IPS-11a (cell line): ENCODE data around the gene ADAMTSL3.

Experiments
- H3K4me3 ChIP-seq: one replicate; pipeline ENCODE4 v1.5.1; 2013; ENCODE audit warnings: low read depth, low read length, control low read depth

The ADAMTSL3 gene

DNA sequence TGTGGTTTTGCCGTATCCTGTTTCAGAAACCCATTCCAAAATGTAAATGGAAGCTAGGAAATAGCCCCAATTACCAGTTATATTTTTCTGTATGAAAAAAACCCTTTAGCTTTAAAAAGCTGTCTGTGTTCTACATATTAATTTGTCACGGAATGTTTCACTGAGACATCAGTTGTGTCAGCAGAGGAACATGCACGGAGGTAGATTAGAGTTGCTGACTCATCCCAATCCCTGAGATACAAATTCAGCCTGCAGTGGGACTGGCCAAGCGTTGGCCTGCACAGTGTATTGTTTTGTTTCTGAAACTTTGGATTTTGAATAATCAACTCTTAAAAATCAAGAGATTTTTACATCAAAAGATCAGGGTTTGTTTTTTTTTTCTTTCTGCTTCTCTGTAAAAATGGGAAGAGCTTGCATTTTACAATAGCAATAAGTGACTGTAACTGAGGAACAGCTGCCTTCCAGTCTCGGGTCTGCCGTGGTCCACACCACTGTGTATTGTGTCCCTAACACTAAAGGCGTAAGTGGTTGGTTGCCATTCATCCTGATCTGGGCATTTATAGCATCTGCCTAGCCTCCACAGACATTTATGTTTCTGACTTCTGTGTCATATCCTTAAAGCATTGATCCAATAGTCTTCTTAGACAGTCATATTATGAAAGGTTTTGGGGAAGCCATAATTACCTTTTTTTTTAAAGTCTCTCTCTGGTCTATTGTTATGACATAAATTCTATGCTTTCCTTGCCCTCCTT is 218.1 kb downstream of the ADAMTSL3 start:
- no peak overlapping the region for H3K4me3 ChIP-seq

DNA sequence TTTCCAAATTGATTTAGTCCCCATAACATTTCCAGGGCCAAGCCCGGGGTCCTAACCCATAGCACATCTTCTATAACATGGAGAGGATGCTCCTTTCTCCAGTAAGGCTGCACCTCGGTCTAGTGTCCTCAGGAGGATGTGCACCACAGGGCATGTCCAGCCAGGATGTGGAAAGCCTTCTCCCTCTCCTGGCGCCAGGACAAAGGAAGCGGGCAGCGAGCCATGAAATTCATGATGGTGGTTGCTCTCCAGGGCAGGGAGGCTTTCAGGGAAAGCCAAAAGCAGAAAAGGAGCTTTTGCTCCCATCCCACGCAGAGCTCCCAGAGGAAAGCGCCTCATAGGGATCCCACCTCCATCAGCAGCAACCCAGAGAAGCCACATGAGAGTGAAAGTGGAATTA is 220.0 kb downstream of the ADAMTSL3 start:
- no peak overlapping the region for H3K4me3 ChIP-seq

DNA sequence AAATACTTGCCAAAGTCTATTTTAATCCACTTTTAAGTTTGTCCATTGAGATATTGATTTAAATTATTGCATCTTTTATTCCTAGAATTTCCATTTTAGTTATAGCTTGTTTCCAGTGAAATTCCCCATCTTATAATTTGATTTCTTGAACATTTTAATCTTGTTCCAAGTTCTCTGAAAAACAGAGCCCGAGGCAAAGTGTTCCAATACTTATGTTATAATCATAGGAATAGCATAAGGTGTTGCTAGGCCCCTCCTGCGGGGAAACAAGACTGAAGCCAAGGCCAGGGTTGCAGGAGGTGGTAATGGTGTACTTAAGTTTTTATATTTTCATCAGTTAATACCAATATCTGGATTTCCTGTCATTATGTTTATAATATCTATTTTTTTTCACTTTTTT is 226.6 kb downstream of the ADAMTSL3 start:
- H3K4me3 ChIP-seq = no peak overlapping the region

DNA sequence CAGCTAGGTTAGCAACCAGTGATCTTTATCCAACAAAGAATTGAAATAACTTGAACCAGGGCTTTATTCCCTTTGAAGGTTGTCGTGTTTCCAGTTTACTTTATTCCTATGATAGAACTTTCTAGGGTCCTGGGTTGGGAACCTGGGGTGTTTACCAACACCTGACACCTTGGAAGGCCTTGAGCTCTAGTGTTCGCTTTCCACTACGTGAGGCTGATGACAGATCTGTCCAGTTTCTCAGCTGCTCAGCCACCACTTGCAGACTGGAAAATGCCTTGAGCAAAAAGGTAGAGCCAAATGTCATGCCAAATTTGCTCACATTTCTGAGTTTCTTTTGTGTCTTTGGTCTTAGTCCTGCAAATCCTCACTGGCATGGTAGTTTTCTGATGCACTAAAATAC is 227.2 kb downstream of the ADAMTSL3 start:
- no peak overlapping the region for H3K4me3 ChIP-seq

DNA sequence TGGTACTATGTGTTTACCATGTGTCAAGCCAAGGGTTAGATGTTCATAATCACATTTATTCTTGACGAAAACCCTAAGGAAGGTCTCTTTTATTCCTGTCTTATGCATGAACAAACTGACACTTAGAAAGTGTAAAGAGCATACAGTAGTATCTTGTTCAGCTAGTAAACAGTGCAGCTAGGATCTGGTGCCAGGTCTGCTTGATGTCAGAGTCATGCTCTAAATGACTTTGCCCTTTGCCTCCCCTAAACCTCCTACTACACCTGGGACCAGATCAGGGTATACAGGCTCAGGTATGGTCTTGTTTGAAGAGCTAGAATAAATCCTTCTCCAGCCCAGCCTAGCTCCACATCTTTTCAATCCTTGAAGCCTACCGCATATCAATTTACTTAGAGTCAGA is 232.4 kb downstream of the ADAMTSL3 start:
- H3K4me3 ChIP-seq = no peak overlapping the region

DNA sequence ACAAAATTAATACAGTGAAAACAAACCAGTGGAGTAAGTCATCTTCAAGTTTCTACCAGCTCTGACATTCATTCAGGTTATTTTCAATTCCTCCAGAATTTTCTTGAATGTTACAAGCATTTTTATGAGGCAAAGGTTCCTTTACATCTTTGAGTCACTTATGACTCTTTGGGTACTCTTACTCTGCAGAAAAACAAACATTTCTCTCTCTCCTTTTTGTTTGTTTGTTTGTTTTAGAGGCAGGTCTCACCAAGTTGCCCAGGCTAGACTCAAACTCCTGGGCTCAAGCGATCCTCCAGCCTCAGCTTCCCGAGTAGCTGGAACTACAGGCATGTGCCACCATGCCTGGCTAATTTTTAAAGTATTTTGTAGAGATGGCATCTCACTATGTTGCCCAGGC is 233.5 kb downstream of the ADAMTSL3 start:
- H3K4me3 ChIP-seq = no peak overlapping the region

DNA sequence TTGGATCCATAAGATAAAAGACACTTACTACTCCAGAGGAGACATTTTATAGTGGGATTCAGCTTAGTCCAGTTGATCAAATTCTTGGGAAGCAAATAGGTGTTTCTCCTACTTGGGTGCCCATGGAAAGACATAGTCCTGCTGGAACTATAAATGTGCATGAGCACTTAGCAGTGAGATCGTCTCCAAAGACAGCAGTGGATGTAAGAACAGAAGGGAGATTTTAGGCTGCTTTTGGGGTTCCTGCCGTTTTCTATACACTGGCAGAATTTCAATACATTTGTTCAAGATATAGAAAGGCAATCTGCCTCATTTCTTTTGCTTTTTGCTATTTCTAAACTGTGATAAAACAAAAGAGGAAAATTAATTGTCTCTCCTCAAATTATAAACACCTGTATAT is 234.0 kb downstream of the ADAMTSL3 start:
- H3K4me3 ChIP-seq = no peak overlapping the region

DNA sequence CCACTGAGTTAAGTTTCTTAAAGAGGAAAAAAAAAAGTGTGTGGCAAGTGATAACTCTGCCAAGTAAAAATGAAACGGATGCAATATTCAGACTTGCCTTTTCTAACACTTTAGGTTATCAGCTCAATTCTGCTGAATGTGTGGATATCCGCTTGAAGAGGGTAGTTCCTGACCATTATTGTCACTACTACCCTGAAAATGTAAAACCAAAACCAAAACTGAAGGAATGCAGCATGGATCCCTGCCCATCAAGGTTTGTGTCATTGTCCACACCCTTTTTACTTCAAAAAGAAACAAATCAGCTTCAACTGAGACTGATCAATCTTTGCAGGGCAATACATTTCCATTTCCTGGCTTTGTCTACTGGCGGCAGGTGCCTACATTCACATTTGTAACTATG is 236.1 kb downstream of the ADAMTSL3 start:
- H3K4me3 ChIP-seq = no peak overlapping the region

DNA sequence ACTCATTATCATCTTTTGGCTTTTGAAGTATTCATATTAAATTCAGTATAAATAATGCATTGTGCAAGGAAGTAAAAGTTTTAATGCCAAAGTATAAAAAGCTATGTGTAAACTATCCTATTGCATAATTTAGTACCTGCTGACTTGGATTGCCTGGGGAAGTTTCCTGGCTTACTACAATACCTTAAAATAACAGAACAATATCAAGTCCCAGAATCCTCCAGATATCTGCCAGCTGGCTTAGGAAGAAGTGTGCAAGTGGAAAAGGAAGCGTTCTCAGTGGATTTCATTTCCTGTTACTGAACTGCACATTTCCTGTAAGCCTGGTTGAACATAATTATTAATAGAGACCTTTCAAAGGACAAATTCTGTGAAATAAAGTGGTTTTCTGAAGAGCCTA is 236.7 kb downstream of the ADAMTSL3 start:
- no peak overlapping the region for H3K4me3 ChIP-seq

DNA sequence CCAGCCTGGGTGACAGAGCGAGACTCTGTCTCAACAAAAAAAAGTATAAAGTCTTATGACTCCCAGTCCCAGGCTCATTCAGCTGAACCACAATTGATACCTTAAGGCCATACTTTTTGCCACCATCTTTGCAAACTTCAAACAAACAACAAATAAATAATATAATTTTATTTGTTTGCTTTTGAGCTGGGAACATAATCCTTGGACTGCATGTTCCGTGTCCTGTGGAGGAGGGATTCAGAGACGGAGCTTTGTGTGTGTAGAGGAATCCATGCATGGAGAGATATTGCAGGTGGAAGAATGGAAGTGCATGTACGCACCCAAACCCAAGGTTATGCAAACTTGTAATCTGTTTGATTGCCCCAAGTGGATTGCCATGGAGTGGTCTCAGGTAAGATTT is 238.6 kb downstream of the ADAMTSL3 start:
- H3K4me3 ChIP-seq = no peak overlapping the region

DNA sequence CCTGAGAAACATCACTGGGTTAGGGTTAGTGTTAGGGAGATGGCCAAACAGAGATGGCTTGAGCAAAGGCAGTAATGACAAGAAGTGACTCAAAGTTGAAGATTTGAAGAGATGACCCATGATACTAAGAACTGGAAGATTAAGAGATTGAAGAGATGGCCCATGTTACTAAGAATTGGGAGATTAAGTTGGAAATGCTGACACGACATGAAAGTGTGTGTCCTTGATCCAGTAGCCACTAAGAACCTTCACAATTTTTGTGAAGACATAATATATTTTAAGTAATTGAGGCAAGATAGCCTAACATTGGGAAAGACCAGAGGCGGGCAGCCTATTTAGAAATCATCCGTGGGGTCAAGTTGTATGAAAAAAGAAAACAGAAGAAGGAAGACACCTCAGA is 239.4 kb downstream of the ADAMTSL3 start:
- H3K4me3 ChIP-seq = no peak overlapping the region

DNA sequence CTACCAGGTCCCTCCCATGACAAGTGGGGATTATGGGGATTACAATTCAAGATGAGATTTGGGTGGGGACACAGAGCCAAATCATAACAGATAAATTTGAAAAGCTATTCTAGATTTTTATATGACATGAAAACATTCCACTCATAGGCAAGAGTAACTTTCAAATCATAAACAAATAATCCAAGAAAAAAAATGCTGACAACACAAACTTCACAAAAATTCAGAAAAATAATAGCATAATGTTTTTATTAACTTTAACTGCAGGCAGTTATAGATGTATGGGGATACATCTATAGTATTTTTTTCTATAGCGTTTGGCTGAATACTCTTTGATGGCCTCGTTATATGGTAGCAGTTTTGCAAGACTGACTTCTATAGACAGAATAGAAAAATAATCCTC is 243.1 kb downstream of the ADAMTSL3 start:
- no peak overlapping the region for H3K4me3 ChIP-seq

DNA sequence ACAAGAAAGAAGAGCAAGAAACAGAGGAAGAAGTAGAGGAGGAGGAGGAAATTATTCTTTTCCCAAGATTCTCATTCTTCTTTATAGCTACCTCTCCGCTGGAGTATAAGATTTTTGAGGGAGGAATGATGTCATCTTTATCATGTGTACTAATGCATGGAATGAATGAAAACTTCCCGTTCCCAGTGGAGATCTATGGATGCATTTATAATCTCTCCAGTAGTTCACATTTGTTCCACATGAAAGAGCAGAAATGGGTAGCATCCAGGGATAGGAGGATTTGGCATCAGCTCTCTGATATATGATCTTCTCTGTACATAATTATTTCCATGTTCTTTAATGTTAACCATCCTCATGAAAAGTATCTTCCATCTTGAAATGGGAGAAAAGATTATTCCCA is 244.4 kb downstream of the ADAMTSL3 start:
- no peak overlapping the region for H3K4me3 ChIP-seq

DNA sequence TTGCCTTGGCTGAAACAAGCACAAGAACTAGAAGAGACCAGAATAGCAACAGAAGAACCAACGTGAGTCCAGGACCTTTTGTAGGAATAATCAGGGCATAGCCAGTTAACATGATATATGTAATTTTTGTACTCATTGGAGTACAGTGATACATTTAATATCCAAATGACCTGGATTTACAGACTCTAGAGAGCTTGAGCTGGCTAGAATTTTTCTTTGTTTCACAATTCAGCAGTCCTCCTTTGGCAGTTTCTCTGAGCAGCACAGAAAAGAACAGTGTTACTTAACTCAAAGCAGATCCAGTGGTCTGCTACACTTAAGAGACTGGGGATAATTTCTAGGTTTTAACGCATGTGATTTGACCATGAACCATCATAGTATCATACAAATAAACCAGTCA is 245.7 kb downstream of the ADAMTSL3 start:
- no peak overlapping the region for H3K4me3 ChIP-seq

DNA sequence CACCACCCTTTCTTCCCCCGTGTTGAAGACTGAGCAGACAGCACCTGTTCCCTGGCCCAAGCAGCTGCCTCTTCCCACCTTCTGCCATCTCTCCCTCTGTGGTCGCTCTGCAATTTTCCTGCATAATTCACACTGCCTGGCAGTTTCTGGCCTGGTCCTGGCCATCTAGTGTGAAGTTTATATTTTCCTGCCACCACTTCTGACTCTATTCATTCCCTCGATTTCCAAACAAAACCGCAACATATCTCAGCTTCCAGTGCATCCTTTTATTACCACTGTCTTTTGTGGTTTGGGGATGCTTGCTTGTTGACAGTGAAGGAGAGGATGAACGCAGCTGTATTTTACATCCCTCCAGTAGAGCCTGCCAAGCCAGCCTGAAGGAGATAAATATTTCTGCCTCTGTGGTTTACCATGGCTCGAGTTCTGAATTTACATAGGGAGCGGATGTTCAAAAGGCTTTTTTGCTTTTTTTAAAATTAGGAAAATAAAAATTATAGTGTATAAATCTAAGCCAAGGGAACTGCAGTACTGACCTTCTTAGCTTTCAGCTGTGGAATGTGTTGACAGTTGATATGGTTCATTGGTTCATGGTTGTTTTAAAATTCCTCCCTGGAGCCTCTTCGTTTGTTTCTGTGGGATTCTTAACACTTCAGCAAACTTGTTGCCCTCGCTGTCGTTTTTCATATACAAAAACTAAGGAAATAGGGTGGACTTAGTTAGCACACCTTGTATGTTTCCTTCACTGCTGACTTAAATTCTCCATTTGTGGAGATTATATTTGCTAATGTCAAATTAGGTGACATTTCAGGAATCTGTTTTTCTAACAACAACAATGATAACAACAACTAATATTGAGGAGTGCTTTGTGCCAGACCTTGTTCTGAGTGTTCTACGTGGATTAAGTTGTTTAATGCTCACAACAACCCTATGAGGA is 250.5 kb downstream of the ADAMTSL3 start:
- H3K4me3 ChIP-seq = no peak overlapping the region

DNA sequence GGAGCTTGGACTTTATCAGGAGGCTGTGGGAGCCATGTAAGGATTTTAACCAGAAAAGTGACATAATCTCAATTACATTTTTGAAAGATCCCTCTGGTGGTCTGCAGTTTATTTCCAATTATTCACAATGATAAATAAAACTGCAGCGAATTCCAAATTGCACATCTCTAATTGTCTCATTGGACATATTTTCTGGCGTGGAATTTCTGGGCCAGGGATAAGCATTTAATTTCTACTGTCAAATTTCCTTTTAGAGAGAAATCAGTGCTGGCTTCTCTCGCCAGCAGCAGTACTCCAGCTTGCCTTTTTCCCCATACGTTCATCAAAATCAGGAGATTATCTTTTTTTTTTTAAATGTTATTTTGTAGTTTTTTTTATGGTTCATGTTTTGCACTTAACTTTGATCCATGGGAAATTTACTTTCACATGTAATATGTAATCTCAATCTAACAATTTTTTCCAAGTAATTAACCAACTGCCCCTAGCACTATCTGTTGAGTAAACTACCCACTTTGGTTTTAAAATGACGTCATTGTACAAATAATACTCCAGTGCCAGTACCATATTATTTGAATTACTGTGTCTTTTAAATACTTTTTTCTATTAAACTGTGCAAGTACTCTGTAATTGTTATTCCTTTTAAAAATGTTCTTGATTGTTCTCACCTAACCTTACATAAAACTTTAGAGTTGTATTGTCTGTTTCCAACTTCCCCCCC is 251.8 kb downstream of the ADAMTSL3 start:
- no peak overlapping the region for H3K4me3 ChIP-seq

DNA sequence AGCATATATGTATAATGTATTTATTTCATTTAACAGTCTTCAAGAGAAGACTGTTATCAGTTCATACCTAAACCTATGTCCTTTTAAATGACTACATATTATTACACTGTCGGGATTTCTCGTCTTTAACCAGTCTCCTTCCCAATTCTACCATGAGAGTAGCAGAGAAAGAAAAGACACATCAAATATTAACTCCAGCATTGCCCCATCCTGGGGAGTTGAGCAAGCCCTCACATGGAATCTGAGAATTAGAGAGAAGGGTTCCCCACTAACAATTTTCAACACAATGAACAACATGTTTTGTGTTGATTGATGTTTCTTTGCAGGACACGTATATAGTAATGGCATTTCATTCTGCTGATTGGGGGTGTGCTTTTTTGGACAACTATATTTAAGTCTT is 257.4 kb downstream of the ADAMTSL3 start:
- no peak overlapping the region for H3K4me3 ChIP-seq

DNA sequence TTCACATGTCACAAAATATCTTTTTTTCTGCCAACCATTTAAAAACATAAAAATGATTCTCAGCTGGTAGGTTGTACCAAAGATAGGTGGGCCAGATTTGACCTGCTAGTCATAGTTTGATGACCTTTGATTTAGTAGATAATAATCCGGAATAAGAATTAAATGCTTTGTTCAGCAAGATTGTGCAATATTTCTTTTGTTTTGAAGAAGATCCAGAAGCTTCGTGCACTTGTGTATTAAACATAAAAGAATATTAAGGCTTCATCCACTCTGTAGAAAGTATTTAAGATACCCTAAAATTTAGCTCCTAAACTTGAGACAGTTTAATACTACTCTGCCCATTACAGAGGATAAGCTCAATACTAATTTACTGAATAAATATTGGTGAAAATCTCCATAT is 258.4 kb downstream of the ADAMTSL3 start:
- H3K4me3 ChIP-seq = no peak overlapping the region

DNA sequence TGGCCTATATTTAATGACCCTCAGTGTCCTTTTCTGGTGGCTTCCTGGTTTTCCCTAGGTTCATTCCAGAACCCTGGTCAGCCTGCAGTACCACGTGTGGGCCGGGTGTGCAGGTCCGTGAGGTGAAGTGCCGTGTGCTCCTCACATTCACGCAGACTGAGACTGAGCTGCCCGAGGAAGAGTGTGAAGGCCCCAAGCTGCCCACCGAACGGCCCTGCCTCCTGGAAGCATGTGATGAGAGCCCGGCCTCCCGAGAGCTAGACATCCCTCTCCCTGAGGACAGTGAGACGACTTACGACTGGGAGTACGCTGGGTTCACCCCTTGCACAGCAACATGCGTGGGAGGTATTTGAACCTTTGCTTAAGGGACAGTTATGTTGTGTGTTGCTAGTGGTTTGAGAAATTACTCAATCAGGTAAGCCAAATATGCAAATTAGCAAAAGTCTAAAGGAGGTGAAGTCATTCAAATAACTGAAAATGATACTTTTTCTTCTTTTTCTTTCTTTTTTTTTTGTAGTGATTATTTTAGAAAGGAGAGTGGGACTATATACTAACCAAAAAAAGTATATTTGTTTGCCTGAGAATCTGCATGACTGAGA is 259.2 kb downstream of the ADAMTSL3 start:
- no peak overlapping the region for H3K4me3 ChIP-seq

DNA sequence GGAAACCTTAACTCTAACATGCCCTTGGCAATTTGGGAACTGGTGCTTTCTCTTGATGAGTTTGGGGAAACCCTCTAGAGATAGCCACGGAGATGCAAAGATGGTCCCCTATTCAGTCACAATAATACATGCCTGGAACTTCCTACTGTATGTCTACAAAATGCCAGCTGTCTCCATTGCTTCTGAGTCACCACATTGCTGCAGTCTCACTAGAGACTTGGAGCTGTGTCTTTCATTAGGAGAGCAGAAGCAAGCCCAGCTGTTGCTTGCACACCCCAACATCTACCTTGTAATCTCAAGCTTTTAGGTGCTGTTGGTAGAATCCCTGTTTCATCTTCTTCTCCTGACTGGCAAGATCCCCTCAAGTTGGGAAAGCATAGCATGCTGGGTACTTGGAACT is 261.0 kb downstream of the ADAMTSL3 start:
- H3K4me3 ChIP-seq = no peak overlapping the region

DNA sequence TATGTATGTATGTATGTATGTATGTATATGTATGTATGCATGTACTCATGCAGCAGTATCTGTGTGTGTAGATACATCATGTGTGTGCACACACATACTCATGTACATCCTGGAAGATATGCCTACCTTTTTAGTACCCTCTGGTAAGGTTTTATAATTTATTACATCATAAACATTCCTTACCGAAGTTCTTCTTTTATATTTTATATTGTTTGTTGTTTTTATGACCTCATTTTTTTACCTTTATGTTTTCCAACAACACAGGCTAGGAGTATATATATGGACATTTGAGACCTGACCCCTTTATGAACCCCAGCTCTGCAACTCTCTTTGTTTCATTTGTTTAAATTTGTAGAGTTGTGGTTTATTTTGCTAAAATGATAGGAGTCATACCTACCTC is 263.5 kb downstream of the ADAMTSL3 start:
- no peak overlapping the region for H3K4me3 ChIP-seq
